NCI-H510A treated with DMSO at 0.1 percent for 48 hours (cell line): ENCODE measurements around the gene CCDC73.
"Not testable (repeated sequence)": the region's sequence is repeated elsewhere in the genome, so short reads cannot be mapped to it uniquely, and the experiment has no call there.

Source experiments
- DNase-seq: peaks from one replicate; lab custom pipeline; 2025; lab: John Stamatoyannopoulos, UW

CCDC73 gene

DNA sequence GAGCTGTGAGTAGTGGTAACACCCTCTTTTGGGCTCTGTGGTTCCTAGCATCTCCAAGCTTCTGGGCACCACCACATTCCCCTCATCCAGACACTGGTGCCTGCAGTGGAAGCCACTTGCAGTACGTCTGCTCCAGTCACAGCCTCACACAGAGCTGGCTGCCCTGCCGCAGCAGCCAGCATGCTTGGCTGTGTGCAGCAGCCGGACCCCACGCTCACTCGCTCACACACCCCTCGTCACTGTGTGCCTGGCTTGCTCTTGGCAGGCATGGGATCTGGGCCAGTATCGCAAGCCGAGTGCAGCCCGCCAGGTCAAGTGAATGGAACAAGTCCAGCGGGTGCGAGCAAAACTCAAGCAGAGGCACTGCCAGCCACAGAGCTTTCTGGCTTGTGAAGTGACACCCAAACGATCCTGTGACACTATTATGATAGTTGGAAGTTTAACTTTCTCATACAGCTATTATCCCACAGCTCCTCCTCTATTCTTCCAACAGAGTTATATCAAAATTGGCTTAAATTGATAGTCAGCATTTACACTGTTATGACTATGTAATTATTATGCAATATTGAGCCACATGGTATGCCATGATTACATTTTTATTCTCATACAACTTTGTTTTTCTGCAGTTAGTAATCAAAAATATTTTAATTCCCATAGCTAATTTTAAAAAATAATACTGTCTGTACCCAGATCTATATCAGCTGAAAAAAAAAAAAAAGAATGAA, 89.0 kb downstream of the CCDC73 start:
- DNase-seq = no peak

DNA sequence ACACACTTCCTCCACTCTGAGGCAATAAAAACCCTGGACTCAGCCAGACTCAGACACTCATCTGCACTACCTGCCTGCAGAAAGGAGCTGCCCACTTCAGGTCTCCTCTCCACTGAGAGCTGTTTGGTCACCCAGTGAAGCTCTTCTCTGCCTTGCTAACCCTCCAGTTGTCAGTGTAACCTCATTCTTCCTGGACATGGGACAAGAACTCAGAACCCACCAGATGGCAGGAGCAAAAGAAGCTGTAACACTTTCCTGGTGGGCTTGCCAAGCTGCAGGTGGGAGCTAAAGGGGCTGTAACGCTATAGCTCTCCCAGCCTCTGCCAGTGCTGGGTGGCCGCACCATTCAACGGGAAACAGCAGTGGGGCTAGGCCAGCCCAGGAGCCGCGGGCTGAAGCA, 89.7 kb downstream of the CCDC73 start:
- no peak for DNase-seq

DNA sequence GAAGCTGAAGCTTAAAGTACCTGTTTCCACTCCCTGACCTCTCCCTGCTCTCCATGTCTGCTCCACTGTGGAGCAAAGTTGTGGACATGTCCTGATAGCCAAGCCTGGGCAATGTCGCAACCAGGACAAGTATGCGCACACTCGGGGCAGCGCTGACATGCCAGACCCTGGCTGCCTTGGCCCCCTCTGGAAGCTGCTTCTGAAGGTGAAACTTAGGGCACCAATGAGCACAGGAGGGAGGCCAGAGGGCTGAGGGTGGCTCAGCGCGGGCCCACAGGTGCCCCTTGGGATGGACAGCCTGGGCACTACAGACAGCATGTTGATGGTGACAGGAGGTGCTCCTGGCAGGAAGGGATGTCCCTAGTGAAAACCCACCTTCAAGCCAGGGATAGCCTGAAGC, 90.2 kb downstream of the CCDC73 start:
- DNase-seq = no peak

DNA sequence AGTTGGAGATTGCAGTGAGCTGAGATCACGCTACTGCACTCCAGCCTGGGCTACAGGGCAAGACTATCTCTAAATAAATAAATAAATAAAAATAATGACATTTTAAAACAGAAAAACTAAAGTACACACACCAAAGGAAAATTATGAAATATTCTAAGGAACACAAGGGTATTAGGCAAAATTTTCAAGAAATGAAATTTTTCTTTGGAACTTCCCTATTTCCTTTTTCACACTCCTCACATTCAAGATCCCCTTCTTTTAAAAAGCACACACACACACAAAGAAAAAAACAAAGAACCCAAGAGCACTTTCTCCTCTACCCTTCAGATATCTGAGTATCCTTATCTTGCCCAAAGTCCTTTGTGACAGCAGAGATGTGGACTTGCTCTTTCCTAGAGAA, 92.8 kb downstream of the CCDC73 start:
- no peak for DNase-seq

DNA sequence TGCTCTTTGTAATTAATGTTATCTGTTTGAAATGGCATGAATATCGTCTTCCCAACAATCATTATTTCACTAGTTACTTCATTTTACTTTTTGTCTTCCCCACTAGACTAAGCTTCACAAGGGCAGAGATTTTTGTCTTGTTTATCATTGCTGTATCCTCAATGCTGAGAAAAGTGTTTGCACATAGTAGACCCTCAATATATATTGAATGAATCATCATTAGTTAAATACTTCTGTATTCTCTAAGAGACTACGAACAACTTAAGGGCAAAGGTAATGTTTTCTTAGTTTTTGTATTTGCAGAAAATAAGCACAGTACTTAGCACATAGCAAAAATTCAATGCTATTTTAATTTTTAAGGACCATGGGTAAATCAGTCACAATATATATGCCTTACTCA, 95.9 kb downstream of the CCDC73 start:
- DNase-seq = no peak

DNA sequence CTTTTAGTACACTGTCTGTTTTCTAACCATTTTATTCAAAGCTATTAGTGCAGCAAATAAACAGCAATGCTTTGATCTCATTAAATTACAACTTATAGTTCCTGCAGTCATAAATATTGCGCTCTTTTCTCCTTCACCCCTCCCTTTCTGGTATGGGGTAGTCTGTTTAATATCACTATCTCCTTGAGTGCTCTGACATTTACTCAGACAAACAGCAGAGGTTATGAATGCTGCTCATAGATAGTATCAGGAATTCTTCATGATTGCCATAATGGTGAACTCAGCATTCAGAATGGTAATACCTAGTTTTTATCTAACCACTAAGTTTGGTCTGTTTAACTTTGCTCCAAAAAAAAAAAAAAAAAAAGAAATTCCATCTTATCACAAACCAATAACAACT, 123.4 kb downstream of the CCDC73 start:
- no peak for DNase-seq

DNA sequence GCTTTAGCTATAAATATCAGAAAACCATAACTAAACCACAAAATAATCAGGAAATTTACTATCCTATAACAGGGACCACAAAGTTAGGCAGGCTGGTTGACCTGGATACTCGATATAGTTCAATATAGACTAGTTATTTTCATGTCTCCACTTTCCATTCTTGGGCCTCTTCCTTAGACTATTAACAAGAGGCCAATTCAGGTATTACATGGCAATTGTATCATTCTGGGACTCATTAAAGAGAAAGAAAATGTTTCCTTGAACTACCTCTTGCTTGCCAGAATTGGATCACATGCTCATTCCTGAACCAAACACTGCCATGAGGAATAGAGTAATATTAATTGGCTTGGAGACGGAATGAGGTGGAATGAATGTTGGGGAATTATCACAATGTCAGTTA, 134.8 kb downstream of the CCDC73 start:
- DNase-seq = no peak

DNA sequence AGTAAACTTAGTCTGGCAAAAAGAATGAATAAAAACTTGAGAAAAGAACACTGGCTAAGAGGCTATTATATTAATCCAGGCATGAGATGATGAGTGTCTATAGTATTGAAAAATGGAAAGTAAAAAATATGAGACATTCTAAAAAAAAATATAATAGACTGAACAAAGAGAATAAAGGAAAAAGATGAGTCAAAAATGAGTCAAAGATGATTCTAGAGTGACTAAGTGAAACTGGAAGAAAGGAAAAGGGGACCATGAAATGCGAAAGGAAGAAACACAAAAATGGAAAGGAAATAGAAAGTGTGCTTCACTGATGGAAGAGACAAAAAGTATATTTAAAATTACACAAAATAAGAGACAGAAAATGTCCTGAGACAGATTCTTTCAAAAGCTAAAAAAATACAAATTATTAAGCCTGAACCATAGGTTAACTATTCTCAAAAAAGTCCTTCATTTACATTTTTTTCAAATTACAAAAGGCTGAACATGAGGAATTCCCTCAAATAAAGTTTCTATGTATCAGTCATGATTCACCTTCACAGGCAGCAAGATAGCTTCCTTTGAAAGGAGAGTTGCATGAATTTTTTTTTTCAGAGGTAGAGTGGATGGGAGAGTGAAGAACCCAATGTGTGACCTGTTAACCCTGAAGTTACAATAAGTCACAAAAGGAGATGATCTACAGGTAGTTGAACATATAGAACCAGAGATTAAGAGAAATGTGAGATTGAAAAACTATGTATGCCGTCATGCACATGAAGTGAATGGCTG, 135.6 kb downstream of the CCDC73 start:
- DNase-seq = no peak

DNA sequence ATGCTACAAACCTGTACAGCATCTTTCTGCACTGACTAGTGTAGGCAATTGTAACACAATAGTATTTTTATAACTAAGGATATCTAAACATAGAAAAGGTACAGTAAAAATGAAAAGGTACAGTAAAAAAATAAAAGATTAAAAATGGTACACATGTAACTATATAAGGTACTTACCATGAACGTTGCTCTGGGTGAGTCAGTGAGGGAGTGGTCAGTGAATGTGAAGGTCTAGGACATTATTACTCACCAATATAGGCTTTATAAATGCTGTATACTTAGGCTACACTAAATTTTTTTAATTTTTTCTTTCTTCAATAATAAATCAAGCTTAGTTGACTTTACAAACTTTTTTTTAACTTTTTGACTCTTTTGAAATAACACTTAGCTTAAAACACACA, 150.9 kb downstream of the CCDC73 start:
- no peak for DNase-seq

DNA sequence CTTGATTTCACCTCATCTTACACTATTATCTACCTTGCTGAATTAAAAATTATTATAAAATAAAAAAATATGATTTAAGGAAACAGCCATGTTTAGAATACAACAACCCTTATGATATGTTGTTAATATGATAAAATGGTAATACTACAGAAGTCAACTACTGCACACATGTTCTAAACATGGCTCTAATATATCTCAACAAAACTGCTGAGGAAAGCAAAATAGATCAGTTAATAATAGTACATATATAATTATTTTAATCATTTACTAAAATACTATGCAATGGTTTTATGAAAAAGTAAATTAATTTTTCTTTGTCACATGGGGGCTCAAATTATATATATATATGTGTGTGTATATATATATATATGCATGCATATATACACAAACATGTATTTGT, 153.1 kb downstream of the CCDC73 start:
- DNase-seq = no peak

DNA sequence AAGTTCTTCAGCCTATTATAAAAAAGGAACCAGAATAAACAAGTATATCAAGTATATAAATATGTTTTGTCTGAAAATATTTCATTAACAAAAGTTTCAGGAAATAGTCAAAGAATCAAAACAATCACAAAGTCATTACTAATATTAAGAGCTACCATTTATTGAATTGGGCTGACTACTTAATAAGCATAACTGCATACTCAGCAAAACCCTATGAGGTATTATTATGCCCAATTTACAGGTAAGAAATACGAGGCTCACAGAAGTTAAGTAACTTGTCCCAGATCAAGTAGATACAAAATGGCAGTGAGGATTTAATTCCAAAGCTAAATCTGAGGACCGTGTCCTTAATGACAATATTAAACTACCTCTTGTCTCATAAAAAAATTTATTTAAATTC, 158.6 kb downstream of the CCDC73 start:
- no peak for DNase-seq

DNA sequence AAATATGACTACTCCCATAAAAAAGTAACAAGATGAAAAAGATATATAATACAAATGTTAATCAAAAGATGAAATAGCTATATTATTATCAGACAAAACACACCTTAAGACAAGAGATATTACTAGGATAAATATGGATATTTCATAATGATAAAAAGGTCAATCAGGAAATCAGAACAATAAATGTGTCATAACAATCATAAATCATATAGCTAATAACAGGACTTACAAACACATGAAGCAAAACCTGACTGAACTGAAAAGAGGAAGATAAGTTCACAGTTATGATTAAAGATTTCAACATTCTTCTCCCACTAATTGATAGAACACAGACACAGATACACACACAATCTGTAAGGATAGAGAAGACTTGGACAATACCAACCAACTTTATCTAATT, 163.6 kb downstream of the CCDC73 start:
- DNase-seq = no peak

DNA sequence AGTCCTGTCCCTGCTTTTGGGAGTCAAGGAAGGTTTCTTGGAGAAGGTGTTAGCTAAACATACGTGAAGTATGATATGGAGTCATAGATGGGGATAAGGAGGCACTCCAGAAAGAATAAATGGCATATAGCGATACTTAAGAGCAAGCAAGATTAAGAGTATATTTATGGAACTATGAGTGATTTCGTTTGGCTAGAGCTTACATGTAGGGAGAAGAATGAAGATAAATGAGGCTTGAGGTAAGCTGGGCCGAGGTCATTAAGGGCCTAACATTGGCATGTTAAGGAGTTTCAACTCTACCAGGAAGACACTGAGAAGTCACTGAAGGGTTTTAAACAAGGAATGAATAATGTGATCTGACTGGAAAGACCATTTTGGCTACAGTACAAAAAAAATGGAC, 177.6 kb downstream of the CCDC73 start:
- no peak for DNase-seq

DNA sequence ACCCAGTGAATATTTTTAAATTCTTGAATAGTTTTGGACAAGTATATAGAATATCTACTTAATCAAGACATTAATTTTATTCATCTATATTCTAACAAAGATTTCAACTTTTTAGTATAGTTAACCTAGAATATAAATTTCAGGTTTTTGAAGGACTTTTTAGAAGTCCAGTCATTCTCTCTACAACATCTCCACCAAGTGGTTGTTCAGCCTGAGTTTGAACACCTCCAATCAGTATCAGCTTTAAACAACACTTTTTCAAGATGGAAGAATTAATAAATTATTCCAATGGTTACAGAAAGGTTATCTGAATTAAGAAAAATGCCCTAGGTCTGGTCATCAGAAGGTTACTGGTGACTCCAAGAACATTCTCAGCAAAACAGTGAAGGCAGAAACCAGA, 179.0 kb downstream of the CCDC73 start:
- no peak for DNase-seq

DNA sequence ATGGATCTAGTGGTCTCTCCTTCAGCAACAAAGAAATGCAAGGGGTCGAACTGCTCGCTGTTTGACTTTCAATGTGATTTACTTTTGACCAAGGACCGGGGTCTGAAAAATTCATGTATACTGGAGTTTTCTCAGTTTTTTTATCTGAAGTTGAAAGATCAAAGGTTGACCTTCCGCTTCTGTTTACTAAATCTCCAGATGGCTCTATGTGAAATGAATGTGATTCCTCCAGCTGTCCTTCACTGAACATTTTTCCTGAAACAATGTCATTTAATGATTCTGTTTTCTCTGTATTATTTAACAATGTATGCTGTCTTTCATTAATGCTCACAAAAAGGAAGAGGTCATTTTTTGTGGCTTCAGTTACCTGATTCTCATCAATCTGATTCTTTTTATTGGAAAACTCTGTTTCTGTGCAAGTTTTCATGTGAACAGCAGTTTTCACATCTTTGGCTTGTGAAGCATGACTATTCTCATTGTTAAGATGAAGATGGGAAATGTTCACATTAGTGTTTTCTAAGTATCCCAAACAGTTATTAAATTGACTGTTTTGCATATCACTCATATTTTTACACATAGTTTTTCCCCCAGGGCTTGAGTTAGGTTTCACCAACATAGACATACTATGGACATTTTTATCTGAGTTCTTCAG, 180.8 kb downstream of the CCDC73 start:
- no peak for DNase-seq

DNA sequence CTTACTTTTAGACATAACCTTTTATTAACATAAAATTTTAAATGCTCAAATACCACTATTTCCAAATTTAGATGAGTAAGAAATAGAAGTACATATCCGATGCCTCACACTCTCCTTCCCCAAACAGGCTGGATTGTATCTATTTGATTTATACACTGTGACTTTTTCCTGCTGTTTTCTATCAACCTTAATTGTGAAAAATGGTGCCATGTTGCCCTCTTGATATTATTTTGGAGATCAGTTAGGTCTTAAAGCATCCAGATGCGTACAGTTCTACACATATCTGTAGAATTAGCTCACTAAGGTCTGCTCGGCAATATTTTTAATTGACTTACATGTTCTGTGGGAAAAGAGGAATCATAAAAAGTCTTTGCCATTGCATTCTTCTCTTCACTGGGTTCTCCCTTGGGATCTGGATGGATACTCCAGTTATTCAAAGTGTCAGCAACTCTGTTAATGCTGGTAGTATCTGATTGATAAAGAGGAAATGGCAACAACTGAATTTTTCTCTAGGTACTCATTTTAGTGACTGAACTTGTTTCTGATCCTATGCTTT, 183.6 kb downstream of the CCDC73 start:
- no peak for DNase-seq

DNA sequence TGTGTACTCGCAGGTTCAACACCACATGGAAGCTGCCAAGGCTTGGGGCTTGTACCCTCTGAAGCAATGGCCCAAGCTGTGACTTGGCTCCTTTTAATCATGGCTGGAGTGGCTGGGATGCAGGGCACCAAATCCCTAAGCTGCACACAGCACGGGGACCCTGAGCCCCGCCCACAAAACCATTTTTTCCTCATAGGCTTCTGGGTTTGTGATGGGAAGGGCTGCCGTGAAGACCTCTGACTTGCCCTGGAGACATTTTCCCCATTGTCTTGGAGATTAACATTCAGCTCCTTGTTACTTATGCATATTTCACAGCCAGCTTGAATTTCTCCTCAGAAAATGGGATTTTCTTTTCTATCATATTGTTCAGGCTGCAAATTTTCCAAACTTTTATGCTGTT, 185.6 kb downstream of the CCDC73 start:
- not testable (repeated sequence) for DNase-seq

DNA sequence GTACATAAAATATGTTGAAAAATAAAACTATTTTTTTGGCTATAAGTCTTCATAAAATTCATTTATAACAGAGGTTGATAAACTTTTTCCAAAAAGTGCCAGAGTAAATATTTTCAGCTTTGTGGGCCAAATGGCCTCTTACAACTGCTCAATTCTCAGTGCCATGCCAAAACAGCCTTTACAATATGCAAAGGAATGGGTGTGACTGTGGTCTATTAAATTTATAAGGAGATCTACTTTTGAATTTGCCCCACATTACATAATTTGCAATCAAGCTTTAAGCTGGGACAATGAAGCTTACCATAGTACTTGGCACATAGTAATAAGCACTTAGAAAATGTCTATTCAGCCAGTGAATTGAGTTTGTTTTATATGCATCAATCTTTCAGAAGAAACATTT, 188.2 kb downstream of the CCDC73 start:
- no peak for DNase-seq

DNA sequence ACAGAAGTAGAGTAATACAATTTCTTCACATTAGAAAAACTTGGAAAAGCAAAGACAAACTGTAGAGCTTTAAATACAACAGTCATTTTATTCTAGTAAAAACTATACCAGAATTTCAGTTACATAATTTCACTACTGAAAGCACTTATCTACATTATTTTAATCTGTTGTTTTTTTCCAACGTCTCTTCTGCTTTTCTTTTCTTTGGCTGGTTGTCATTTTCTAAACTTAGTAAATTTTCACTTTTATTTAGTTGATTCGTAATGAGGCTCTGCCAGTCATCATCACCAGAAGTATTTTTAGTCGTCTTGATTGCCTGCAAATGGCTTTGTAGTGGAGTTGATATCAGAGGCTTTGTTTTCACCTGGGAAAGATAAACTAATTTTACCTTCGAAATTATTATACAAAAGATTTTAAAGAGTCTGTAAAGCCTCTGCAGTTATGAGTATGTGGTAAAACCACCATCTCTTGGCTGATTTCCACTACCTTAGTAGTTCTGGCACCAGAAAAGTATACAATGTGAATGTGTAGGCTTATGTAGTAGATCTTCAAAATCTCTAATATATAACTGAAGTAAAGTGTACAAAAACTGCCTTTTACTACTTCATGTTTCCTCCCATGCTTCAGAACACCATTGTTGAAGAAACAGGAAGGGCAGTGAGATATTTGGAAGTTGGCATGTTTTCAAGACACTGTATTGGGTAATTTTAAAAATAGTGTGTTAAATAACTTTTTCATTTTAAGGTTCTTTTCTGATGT, 191.6 kb downstream of the CCDC73 start:
- DNase-seq = no peak

DNA sequence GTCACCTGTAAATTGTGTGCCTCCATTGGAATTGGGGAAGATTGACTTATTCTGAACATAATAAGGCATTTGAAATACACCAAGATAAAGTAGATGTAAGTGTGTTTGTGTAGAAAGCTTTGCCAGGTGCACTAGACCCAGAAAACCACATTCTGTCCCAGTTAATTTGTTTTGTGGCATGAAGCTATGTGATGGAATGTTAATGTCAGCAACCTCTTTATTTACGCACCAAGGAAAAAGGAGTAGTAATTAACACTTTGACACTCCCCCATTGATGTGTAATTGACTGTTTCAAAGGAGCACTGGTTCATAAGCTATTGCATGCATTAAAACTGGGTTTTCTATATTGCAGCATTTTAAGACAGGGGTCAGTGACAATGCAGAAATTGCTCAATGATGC, 196.5 kb downstream of the CCDC73 start:
- no peak for DNase-seq

DNA sequence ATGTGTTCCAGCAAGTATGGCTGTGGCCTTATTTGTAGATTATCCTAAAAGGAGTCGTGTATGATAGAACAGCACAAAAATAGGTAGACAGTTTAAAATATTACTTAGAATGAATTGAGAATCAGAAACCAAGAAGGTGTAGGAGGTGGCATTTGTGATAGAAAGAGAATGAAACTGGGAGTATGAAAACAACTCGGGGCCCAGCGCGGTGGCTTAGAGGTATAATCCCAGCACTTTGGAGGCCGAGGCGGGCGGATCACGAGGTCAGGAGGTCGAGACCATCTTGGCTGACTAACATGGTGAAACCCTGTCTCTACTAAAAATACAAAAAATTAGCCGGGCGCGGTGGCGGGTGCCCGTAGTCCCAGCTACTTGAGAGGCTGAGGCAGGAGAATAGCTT, 198.3 kb downstream of the CCDC73 start:
- DNase-seq = not testable (repeated sequence)

DNA sequence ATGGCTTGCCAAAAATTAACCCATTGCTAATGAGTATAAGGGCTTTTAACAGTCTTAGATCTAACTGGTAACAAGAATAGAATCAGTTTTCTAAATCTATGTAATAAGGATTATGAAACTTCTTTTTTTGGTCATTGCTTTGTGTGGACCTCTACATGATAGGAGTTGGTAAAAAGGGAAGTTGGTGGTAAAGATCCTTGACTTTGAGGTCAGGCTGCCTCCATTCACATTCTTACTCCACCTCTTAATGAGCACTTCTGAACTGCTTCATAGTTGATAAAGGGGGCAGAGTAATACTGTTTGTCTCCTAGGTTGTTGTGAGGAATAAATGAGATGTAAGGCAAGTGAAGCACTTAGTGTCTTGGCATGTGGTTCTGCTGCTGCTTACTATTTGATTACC, 200.2 kb downstream of the CCDC73 start:
- no peak for DNase-seq
